Activated gamma-delta T cell treated with Interleukin-2 at 50 U/mL for 16 hours (primary cell): ENCODE data around the gene MEIOSIN.

ENCODE experiments used
- DNase-seq: peaks from one replicate; pipeline ENCODE4 v3.0.0-alpha.2; 2020

The MEIOSIN gene

DNA sequence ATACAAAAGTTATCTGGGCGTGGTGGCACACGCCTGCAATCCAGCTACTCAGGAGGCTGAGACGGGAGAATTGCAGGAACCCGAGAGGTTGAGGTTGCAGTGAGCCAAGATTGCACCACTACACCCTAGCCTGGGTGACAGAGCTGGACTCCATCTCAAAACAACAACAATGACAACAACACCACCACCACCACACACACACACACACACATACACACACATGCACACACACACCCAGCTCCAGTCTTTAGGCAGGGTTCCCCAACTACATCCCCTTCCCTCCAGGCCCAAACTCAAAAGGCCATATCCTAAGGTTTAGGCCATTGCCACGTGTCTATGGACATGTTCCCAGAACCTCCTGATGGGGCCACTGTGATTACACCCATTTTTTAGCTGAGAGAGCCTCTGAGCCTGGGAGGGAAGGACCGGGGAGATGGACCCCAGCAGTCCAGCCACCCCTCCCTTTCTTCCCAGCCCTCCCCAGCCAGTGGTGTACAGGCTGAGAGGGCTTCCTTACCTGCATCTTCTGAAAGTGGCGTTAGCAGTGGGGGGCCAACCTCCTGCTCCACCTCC is 68.5 kb downstream of the MEIOSIN start:
- no peak for DNase-seq

GRCh38 chr19:45804140-45804958 is 71.1 kb downstream of the MEIOSIN start:
- no peak for DNase-seq

DNA sequence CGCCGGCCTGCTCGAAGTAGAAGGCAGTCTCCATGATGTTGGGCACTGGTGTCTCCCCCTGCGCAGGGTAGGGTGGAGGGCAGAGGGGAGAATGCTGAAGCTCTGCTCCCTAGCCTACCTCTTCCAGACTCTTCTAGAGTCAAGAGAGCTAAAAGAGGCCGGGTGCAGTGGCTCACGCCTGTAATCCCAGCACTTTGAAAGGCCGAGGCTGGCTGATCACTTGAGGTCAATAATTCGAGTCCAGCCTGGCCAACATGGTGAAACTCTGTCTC is 71.7 kb downstream of the MEIOSIN start:
- DNase-seq: no peak

- DNase-seq: no peak
Observed at GRCh38 chr19:45805719-45806118, 72.5 kb downstream of the MEIOSIN start.

GRCh38 chr19:45809643-45810159 is 76.5 kb downstream of the MEIOSIN start:
- no peak for DNase-seq

DNA sequence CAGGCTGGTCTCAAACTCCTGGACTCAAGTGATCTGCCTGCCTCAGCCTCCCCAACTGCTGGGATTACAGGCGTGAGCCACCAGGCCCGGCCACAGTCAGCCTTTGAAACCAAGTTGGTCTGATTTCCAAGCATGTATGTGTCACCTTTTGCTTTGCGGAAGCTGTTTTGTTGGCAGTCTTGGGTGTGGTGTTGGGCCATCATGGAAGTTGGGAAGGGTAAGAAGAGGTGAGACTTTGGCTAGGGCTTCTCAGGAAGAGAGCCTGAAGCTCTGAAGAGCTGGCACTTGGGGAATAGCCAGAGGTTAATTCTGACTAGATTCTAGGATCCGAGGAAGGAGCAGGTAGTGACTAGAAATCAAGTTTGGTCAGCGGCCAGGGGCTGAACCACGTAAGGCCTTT is 79.1 kb downstream of the MEIOSIN start:
- DNase-seq: no peak
